Erythroblast (primary cell): Measurements from ENCODE around the gene RPL10.
A peak's percentile ranks its signal among the peaks of the same experiment; 100 is the strongest.

Source experiments
- GATA1 ChIP-seq: IDR thresholded peaks from 2 replicates; pipeline ENCODE4 v1.6.1; 2011; ENCODE audit warnings: low read depth, mild to moderate bottlenecking, control low read depth, low read length, moderate library complexity
- POLR2A ChIP-seq: IDR thresholded peaks from 2 replicates; pipeline ENCODE4 v1.6.1; 2011; ENCODE audit warnings: mild to moderate bottlenecking, low read length

DNA sequence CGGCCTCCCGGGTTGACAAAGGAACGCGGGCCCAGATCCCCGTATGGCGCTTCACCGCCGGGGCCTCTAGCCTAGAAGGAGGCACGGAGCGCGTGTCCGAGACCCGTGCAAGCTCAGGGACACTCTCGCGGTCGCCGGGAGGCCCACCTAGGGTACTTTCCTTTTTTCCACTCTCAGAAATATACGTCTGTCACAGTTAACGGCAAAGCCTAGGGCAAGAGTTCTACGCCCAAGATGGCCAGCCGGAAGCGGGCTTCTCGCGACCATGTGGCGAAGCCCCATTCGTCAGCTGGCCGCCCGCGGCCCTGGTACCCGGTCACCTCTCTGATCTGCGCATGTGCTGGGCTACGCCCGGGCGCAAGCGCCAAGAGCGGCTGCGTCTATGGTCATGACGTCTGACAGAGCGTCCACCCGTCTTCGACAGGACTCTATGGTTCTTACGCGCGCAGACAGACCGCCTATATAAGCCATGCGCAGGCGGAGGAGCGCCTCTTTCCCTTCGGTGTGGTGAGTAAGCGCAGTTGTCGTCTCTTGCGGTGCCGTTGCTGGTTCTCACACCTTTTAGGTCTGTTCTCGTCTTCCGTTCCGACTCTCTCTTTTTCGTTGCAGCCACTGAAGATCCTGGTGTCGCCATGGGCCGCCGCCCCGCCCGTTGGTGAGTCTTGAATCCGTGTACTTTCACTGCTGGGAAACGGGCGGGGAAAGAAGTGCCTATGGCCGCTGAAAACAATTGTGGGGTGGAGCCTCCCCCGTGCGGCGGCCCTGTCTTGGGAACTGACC, at the start of gene RPL10:
- peak; percentile 100 for TF ChIP-seq POLR2A
- TF ChIP-seq GATA1: no peak
